ENCODE results near the gene TCHHL1.
"Not testable (repeated sequence)": the region's sequence is repeated elsewhere in the genome, so short reads cannot be mapped to it uniquely, and the experiment has no call there.

Gene TCHHL1

GRCh38 chr1:152080494-152080893 is 8.4 kb downstream of the TCHHL1 start:
- H3K4me1 ChIP-seq (ENCODE audit: insufficient read depth, low read length); H3K9ac ChIP-seq (ENCODE audit: low read depth, low read length); H3K36me3 ChIP-seq (ENCODE audit: insufficient read depth, low read depth, low read length); H3K9me3 ChIP-seq (ENCODE audit: insufficient read depth, low read depth, low read length); H3K27me3 ChIP-seq (ENCODE audit: insufficient read depth, low read length); H3K27ac ChIP-seq (ENCODE audit: low read length); H3K4me3 ChIP-seq (ENCODE audit: low read length): not testable (repeated sequence)

- no peak overlapping the region for H3K27ac ChIP-seq (ENCODE audit: low read length)
- H3K9me3 ChIP-seq (ENCODE audit: insufficient read depth, low read depth, low read length) = no peaks in the 10 kb centered on the region
Measured at GRCh38 chr1:152078831-152079441, 9.9 kb downstream of the TCHHL1 start.

GRCh38 chr1:152072311-152072710 is 16.6 kb downstream of the TCHHL1 start:
- no peaks in the 10 kb centered on the region for H3K27me3 ChIP-seq (ENCODE audit: insufficient read depth, low read length)
- H3K36me3 ChIP-seq (ENCODE audit: insufficient read depth, low read depth, low read length) = no peaks in the 10 kb centered on the region
- H3K9me3 ChIP-seq (ENCODE audit: insufficient read depth, low read depth, low read length) = no peaks in the 10 kb centered on the region
- H3K4me3 ChIP-seq (ENCODE audit: low read length) = no peak overlapping the region
- peaks cover 10% of the 10 kb centered on the region; the same call in 1 of the 2 replicates for H3K4me1 ChIP-seq (ENCODE audit: insufficient read depth, low read length)
- no peak overlapping the region for H3K9ac ChIP-seq (ENCODE audit: low read depth, low read length)
- H3K27ac ChIP-seq (ENCODE audit: low read length) = no peak overlapping the region

More at GRCh38 chr1:152078831-152079441, 9.9 kb downstream of the TCHHL1 start:
- Histone ChIP-seq H3K4me1 (ENCODE audit: insufficient read depth, low read length) (no peaks in the 10 kb centered on the region), H3K4me3 (ENCODE audit: low read length) (no peak overlapping the region), H3K36me3 (ENCODE audit: insufficient read depth, low read depth, low read length) (no peaks in the 10 kb centered on the region), H3K27me3 (ENCODE audit: insufficient read depth, low read length) (no peaks in the 10 kb centered on the region), H3K9ac (ENCODE audit: low read depth, low read length) (no peak overlapping the region)

DNA sequence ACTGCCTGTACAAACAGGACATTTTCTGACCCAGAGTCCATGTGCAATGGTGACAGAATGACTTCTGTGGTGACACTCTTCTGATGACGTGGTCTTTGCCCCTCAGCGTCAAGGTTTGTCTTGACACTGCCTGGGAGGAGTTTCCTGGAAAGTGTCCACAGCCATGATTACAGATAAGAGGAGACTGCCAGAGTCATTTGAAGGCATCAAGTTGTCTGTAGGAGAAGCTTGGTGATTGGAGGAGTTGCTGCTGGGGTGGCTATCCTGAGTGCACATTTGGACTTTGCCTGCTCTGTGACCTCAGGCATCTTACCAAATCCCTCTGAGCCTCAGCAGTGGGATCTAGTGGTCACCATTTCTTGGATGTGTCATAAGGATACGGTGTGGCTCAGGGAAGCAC is 17.7 kb downstream of the TCHHL1 start:
- H3K27me3 ChIP-seq (ENCODE audit: insufficient read depth, low read length) = no peaks in the 10 kb centered on the region

GRCh38 chr1:152067929-152068328 is 20.9 kb downstream of the TCHHL1 start:
- H3K4me3 ChIP-seq (ENCODE audit: low read length) = no peak overlapping the region
- H3K27ac ChIP-seq (ENCODE audit: low read length) = no peak overlapping the region
- no peaks in the 10 kb centered on the region for H3K9me3 ChIP-seq (ENCODE audit: insufficient read depth, low read depth, low read length)
- no peak overlapping the region for H3K9ac ChIP-seq (ENCODE audit: low read depth, low read length)
- peaks cover 11% of the 10 kb centered on the region; the same call in 1 of the 2 replicates for H3K4me1 ChIP-seq (ENCODE audit: insufficient read depth, low read length)
- H3K27me3 ChIP-seq (ENCODE audit: insufficient read depth, low read length) = no peaks in the 10 kb centered on the region
- no peaks in the 10 kb centered on the region for H3K36me3 ChIP-seq (ENCODE audit: insufficient read depth, low read depth, low read length)

More for the DNA sequence above, 17.7 kb downstream of the TCHHL1 start:
- Histone ChIP-seq H3K4me1 (ENCODE audit: insufficient read depth, low read length) (peaks cover 11% of the 10 kb centered on the region; the same call in 1 of the 2 replicates), H3K36me3 (ENCODE audit: insufficient read depth, low read depth, low read length) (no peaks in the 10 kb centered on the region), H3K27ac (ENCODE audit: low read length) (no peak overlapping the region), H3K9ac (ENCODE audit: low read depth, low read length) (no peak overlapping the region), H3K9me3 (ENCODE audit: insufficient read depth, low read depth, low read length) (no peaks in the 10 kb centered on the region), H3K4me3 (ENCODE audit: low read length) (no peak overlapping the region)

DNA sequence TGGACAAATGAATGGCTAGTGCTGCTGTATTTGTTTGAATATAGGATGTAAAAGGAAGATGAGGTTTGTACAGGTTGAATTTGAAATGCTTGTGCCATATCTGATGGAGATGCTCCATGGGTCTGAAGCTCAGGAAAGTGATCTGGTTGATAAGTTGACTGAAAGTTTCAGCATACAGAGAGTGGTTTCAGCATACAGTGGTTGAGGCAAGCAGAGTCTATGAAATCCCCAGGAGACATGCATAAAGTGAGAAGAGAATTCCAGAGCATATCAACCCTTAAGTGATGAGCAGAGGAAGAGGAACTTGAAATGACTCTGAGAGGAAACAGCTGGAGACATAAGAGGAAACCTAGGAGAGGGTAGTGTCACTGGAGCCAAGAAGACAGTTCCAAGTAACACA is 21.7 kb downstream of the TCHHL1 start:
- Histone ChIP-seq H3K36me3 (ENCODE audit: insufficient read depth, low read depth, low read length) (no peaks in the 10 kb centered on the region), H3K27me3 (ENCODE audit: insufficient read depth, low read length) (no peaks in the 10 kb centered on the region), H3K27ac (ENCODE audit: low read length) (no peak overlapping the region), H3K9me3 (ENCODE audit: insufficient read depth, low read depth, low read length) (no peaks in the 10 kb centered on the region), H3K9ac (ENCODE audit: low read depth, low read length) (no peak overlapping the region), H3K4me1 (ENCODE audit: insufficient read depth, low read length) (peaks cover 11% of the 10 kb centered on the region; the same call in 1 of the 2 replicates), H3K4me3 (ENCODE audit: low read length) (no peak overlapping the region)

DNA sequence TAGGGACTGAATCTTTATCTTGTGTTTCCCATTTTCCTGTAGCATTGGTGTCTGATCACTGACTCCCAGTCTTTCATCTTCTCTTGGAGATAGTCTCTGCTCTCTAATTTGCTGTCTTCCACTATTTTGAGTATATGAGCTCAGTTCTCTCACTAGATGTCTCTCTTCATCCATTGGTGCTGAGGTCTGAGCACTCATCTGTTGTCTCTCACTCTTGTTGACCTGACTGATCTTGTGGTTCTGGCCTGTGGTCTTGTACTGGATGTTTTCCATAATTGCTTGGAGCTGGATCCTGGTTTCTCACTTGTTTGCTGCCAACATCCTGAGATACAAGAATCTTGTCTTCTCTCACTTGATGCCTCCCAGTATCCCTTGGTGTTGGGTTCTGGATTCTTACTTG is 26.9 kb downstream of the TCHHL1 start:
- Histone ChIP-seq H3K9ac (ENCODE audit: low read depth, low read length) (no peak overlapping the region), H3K27ac (ENCODE audit: low read length) (no peak overlapping the region), H3K9me3 (ENCODE audit: insufficient read depth, low read depth, low read length) (peaks cover 8% of the 10 kb centered on the region; the same call in 1 of the 2 replicates), H3K4me3 (ENCODE audit: low read length) (no peak overlapping the region), H3K4me1 (ENCODE audit: insufficient read depth, low read length) (no peaks in the 10 kb centered on the region), H3K27me3 (ENCODE audit: insufficient read depth, low read length) (peaks cover 10% of the 10 kb centered on the region; the same call in 1 of the 2 replicates), H3K36me3 (ENCODE audit: insufficient read depth, low read depth, low read length) (no peaks in the 10 kb centered on the region)

DNA sequence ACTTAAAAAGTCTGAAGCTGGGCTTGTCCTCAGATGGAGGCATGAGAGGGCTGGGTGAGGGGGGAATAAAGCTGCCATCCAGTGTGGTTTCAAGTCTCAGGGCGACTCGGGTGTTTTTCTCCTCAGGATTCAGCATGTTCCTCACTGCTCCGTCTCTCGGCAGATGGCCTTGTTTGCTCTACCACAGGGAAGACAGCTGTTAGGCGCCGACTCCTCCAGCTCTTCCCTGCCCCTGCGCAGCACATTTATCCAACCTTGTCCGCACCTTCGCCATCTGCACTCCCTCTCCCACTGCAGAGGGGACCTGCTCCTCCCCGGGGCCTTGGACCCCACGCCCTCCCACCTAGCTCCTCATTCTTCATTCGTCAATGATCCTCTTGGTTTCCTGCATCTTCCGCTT is 35.5 kb downstream of the TCHHL1 start:
- no peak overlapping the region for H3K4me3 ChIP-seq (ENCODE audit: low read length)
- no peak overlapping the region for H3K27ac ChIP-seq (ENCODE audit: low read length)
- H3K9me3 ChIP-seq (ENCODE audit: insufficient read depth, low read depth, low read length) = no peaks in the 10 kb centered on the region
- H3K9ac ChIP-seq (ENCODE audit: low read depth, low read length) = no peak overlapping the region
- no peaks in the 10 kb centered on the region for H3K36me3 ChIP-seq (ENCODE audit: insufficient read depth, low read depth, low read length)
- peaks cover 14% of the 10 kb centered on the region for H3K27me3 ChIP-seq (ENCODE audit: insufficient read depth, low read length)
- H3K4me1 ChIP-seq (ENCODE audit: insufficient read depth, low read length) = peaks cover 3% of the 10 kb centered on the region; the same call in 1 of the 2 replicates

DNA sequence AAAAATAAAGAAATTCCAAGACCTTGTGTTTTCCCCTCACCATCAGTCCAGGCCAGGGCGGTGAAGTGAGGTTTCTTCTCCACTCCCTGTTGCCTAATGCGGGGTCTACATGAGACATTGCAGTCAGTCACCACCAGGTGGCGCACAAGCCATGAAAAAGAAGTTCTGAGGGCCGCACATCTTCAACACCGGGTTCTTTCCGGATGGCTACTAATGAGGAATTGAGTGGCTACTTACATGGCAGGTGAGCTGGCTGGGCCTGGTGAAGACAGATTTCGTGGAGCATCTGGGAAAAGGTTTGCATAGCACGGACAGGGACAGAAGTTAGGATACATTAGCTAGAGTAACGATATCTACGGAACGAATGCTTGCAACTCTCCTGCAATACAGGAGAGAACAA is 36.3 kb downstream of the TCHHL1 start:
- Histone ChIP-seq H3K4me3 (ENCODE audit: low read length) (no peak overlapping the region), H3K36me3 (ENCODE audit: insufficient read depth, low read depth, low read length) (no peaks in the 10 kb centered on the region), H3K27ac (ENCODE audit: low read length) (no peak overlapping the region), H3K9ac (ENCODE audit: low read depth, low read length) (no peak overlapping the region), H3K27me3 (ENCODE audit: insufficient read depth, low read length) (peaks cover 9% of the 10 kb centered on the region), H3K4me1 (ENCODE audit: insufficient read depth, low read length) (peaks cover 6% of the 10 kb centered on the region), H3K9me3 (ENCODE audit: insufficient read depth, low read depth, low read length) (no peaks in the 10 kb centered on the region)

GRCh38 chr1:152050886-152051675 is 37.8 kb downstream of the TCHHL1 start:
- Histone ChIP-seq H3K9me3 (ENCODE audit: insufficient read depth, low read depth, low read length) (no peaks in the 10 kb centered on the region), H3K9ac (ENCODE audit: low read depth, low read length) (no peak overlapping the region), H3K27ac (ENCODE audit: low read length) (no peak overlapping the region), H3K4me1 (ENCODE audit: insufficient read depth, low read length) (peaks cover 11% of the 10 kb centered on the region), H3K27me3 (ENCODE audit: insufficient read depth, low read length) (peaks cover 9% of the 10 kb centered on the region), H3K36me3 (ENCODE audit: insufficient read depth, low read depth, low read length) (no peaks in the 10 kb centered on the region), H3K4me3 (ENCODE audit: low read length) (no peak overlapping the region)

GRCh38 chr1:152049291-152050083 is 39.4 kb downstream of the TCHHL1 start:
- H3K27ac ChIP-seq (ENCODE audit: low read length) = no peak overlapping the region
- H3K9me3 ChIP-seq (ENCODE audit: insufficient read depth, low read depth, low read length) = no peaks in the 10 kb centered on the region
- H3K4me1 ChIP-seq (ENCODE audit: insufficient read depth, low read length) = peaks cover 21% of the 10 kb centered on the region

More at GRCh38 chr1:152049291-152050083, 39.4 kb downstream of the TCHHL1 start:
- Histone ChIP-seq H3K9ac (ENCODE audit: low read depth, low read length) (no peak overlapping the region), H3K36me3 (ENCODE audit: insufficient read depth, low read depth, low read length) (no peaks in the 10 kb centered on the region), H3K27me3 (ENCODE audit: insufficient read depth, low read length) (peaks cover 9% of the 10 kb centered on the region), H3K4me3 (ENCODE audit: low read length) (no peak overlapping the region)

Data from iPS-20b (cell line).